ENCODE results near the gene IL4R.

- TF ChIP-seq EP300 (conservative IDR thresholded peaks at IDR 0.05; ENCODE audit: poor library complexity, severe bottlenecking) = no peak
- TF ChIP-seq TAF1 (IDR thresholded peaks at IDR 0.05; ENCODE audit: low read depth) = no peak
- TF ChIP-seq CTCF (IDR thresholded peaks at IDR 0.05; ENCODE audit: poor library complexity, severe bottlenecking) = no peak
- TF ChIP-seq MXI1 (conservative IDR thresholded peaks at IDR 0.05; ENCODE audit: poor library complexity, severe bottlenecking) = no peak
- no peak for TF ChIP-seq EZH2 (IDR thresholded peaks at IDR 0.05; ENCODE audit: borderline replicate concordance, insufficient read depth, low read length, poor library complexity, severe bottlenecking)
- TF ChIP-seq POLR2AphosphoS5 (IDR thresholded peaks at IDR 0.05) = no peak
- no peak for TF ChIP-seq RAD21 (conservative IDR thresholded peaks at IDR 0.05)
- TF ChIP-seq, protein P1, sequence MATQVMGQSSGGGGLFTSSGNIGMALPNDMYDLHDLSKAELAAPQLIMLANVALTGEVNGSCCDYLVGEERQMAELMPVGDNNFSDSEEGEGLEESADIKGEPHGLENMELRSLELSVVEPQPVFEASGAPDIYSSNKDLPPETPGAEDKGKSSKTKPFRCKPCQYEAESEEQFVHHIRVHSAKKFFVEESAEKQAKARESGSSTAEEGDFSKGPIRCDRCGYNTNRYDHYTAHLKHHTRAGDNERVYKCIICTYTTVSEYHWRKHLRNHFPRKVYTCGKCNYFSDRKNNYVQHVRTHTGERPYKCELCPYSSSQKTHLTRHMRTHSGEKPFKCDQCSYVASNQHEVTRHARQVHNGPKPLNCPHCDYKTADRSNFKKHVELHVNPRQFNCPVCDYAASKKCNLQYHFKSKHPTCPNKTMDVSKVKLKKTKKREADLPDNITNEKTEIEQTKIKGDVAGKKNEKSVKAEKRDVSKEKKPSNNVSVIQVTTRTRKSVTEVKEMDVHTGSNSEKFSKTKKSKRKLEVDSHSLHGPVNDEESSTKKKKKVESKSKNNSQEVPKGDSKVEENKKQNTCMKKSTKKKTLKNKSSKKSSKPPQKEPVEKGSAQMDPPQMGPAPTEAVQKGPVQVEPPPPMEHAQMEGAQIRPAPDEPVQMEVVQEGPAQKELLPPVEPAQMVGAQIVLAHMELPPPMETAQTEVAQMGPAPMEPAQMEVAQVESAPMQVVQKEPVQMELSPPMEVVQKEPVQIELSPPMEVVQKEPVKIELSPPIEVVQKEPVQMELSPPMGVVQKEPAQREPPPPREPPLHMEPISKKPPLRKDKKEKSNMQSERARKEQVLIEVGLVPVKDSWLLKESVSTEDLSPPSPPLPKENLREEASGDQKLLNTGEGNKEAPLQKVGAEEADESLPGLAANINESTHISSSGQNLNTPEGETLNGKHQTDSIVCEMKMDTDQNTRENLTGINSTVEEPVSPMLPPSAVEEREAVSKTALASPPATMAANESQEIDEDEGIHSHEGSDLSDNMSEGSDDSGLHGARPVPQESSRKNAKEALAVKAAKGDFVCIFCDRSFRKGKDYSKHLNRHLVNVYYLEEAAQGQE (IDR thresholded peaks at IDR 0.05; ENCODE audit: borderline replicate concordance) = no peak
- no peak for TF ChIP-seq SMC3 (conservative IDR thresholded peaks at IDR 0.05; ENCODE audit: poor library complexity)
Measured at GRCh38 chr16:27313422-27314160, at the start of gene IL4R.
